Psoas muscle (tissue), 8 donors: ENCODE data around the gene CAMK2B. TPM values are rescaled to one million over a fixed set of nuclear protein-coding genes. Genes with fewer than 3 reads are reported as not detected.

Experiments
- ATAC-seq, 4 donors: fragments of 200-7000 bp; cut with Tn5 transposase; one replicate each; pipeline ENCODE4 v1.9.1; 2020; ENCODE audit warnings: moderate library complexity in 3 of 4, mild to moderate bottlenecking in 2 of 4
- DNase-seq, 2 donors: peaks; one replicate each; pipeline ENCODE4 v3.0.0-alpha.2; 2020
- H3K27ac ChIP-seq: fragments of 200-600 bp; one replicate; pipeline ENCODE4 v1.8.0; 2022
- H3K27me3 ChIP-seq, 3 donors: fragments of 200-600 bp in 1 of 3; one replicate each; pipeline versions ENCODE4 v1.6.1 to v1.8.0; 2013 to 2022; ENCODE audit warnings: low read length in 2 of 3, mild to moderate bottlenecking in 2 of 3, moderate library complexity in 1 of 3; ENCODE audit not compliant: insufficient read depth in 3 of 3
- H3K36me3 ChIP-seq, 2 donors: fragments of 200-600 bp in 1 of 2; one replicate each; pipeline versions ENCODE4 v1.6.1 to v1.8.0; 2013 to 2022; ENCODE audit warnings: low read depth in 1 of 2, mild to moderate bottlenecking in 1 of 2, moderate library complexity in 1 of 2; ENCODE audit not compliant: insufficient read depth in 1 of 2
- H3K4me1 ChIP-seq: fragments of 200-600 bp; one replicate; pipeline ENCODE4 v1.8.0; 2022
- H3K4me3 ChIP-seq: fragments of 200-600 bp; one replicate; pipeline ENCODE4 v1.8.0; 2022; ENCODE audit warnings: mild to moderate bottlenecking
- H3K9me3 ChIP-seq: fragments of 200-600 bp; one replicate; pipeline ENCODE4 v1.8.0; 2022
- WGBS, 3 donors: extraction: QIAGEN DNeasy Blood & Tissue Kit; methylation state at CpG; one replicate each; pipeline versions ENCODE4 v1.1.6 to v1.1.7; 2013; 5-methylcytosine and 5-hydroxymethylcytosine counted together
- intact Hi-C, 2 donors: fragments of 100-400 bp; cut with DNase I; formaldehyde crosslinking; loops; one replicate each; pipeline versions ENCODE4 v1.11.0 to v1.14.2; 2022
- polyA plus RNA-seq, 3 donors: library from polyadenylated mRNA; stranded (reverse); fragments of 200-250 nt; gene quantifications; one replicate each; pipeline ENCODE4 v1.2.3, GENCODE V29; 2013
- total RNA-seq, 4 donors: library from RNA; stranded (reverse); fragmentation: NEBNext Ultra II Directional in 2 of 4; extraction: Animal tissue kit (Norgen Biotek cat#: 25700) in 2 of 4; gene quantifications; one replicate each; pipeline versions ENCODE4 v1.2.1 to v1.2.4, GENCODE V29; 2021 to 2023
- TF ChIP-seq, protein P1 (sequence below): fragments of 200-600 bp; IDR thresholded peaks from one replicate; pipeline ENCODE4 v1.8.0; 2022; ENCODE audit warnings: antibody characterized with exemption
- donor health status: healthy with polysubstance abuse.
- donor health status: DM: no; HTN: no; CAD: no; lungs with moderate emphysema.
- donor health status: Bipolar disorder and iron deficiency.
- donor health status: healthy.
- donor health status: DM: yes; HTN: yes; CAD: no.
- donor health status: DM: no; HTN: no; CAD: no.
- donor health status: DM: no; HTN: no; CAD: no.
- donor health status: DM: yes; HTN: yes; CAD: no.

CAMK2B gene
- total and polyA plus RNA-seq, 7 donors: 14.5 to 81.4 (median 50.0) TPM

DNA sequence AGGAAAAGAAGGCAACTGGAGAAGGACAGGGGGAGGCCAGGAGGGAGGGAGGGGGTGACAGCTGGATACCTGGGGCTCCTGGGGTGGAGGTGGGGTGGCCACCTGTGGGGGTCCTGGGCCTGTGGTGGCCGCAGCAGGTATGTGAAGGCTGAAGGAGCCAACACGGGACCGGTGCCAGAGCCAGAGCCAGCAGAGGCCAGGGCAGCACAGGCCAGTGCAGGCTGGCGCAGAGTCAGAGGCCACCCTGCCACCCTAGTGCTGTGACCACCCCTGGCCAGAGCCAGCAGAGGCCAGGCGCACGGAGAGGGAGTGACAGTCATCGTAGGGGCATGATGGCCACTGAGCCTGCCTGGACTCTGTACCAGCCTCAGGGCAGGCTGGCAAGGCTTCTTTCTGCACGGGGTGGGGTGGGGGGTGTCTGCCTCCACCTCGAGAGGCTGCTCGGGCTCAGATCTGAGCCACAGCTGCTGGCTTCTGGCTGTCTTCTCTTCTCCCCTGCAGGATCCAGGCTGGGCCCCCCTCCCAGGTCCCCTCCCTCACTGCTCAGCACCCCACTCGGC, 95.8 kb downstream of the CAMK2B start:
- peaks cover 0 to 8% of the 10 kb centered on the region in 2 donors for H3K36me3 ChIP-seq
- intact Hi-C loops: no loop called here
- no peak overlapping the region for H3K4me3 ChIP-seq
- 58 to 74% (median 65%) methylated on average over 8 to 11 of the region's 11 CpGs for WGBS, 3 donors
- peaks cover 8% of the 10 kb centered on the region for H3K4me1 ChIP-seq
- no peaks in the 10 kb centered on the region for H3K9me3 ChIP-seq
- DNase-seq (peak in 1 of 2 donors; percentile 46), ATAC-seq (no peak)
- no peak overlapping the region for H3K27ac ChIP-seq
- H3K27me3 ChIP-seq: peaks cover 0 to 1% (median 0%) of the 10 kb centered on the region in 3 donors
- TF ChIP-seq, protein P1, sequence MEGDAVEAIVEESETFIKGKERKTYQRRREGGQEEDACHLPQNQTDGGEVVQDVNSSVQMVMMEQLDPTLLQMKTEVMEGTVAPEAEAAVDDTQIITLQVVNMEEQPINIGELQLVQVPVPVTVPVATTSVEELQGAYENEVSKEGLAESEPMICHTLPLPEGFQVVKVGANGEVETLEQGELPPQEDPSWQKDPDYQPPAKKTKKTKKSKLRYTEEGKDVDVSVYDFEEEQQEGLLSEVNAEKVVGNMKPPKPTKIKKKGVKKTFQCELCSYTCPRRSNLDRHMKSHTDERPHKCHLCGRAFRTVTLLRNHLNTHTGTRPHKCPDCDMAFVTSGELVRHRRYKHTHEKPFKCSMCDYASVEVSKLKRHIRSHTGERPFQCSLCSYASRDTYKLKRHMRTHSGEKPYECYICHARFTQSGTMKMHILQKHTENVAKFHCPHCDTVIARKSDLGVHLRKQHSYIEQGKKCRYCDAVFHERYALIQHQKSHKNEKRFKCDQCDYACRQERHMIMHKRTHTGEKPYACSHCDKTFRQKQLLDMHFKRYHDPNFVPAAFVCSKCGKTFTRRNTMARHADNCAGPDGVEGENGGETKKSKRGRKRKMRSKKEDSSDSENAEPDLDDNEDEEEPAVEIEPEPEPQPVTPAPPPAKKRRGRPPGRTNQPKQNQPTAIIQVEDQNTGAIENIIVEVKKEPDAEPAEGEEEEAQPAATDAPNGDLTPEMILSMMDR: no peak

DNA sequence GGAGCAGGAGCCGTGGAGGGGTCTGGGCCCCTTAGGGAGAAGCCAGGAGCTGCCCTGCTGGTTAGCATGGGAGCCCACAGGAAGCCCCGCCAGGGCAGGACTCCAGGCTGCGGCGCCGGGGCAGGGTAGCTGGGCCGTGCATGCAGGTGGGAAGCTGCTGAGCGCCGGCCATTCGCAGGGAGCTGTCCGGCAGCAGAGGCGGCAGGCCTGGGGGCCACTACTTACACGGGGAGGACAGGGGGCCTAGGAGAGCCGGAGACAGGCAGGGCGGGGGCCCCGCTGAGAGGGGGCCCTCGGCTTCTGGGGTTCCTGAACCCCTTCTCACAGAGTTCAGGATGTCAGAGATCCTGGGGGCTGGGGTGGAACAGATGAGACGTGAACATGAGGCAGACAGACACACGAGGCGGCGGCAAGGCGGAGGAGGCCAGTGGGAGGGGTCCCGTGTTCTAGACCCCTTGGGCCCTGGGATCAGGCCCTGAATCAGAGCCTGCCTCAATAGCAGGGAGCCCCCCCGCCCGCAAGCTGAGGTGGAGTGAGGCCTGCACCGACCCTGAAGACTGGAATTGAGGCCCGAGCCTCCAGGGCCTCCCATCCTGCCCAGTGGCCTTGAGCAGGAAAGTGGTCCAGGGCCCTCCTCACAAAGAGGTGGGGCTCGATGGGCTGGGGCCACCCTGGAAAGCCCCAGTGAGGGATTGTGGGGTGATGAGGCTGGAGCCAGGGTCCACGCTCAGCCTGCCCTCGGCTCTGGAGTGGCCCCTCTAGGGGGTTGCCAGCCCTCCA, 96.6 kb downstream of the CAMK2B start:
- TF ChIP-seq, protein P1: no peak
- WGBS, 3 donors: 79 to 85% (median 82%) methylated on average over 28 to 29 of the region's 29 CpGs
- Histone ChIP-seq H3K27ac (no peak overlapping the region), H3K36me3 (peaks cover 0 to 4% of the 10 kb centered on the region in 2 donors), H3K4me3 (no peak overlapping the region), H3K4me1 (peaks cover 8% of the 10 kb centered on the region), H3K27me3 (peaks cover 0 to 1% (median 0%) of the 10 kb centered on the region in 3 donors), H3K9me3 (no peaks in the 10 kb centered on the region)
- ATAC-seq (no peak), DNase-seq (no peak)
- intact Hi-C loops: no loop called here

DNA sequence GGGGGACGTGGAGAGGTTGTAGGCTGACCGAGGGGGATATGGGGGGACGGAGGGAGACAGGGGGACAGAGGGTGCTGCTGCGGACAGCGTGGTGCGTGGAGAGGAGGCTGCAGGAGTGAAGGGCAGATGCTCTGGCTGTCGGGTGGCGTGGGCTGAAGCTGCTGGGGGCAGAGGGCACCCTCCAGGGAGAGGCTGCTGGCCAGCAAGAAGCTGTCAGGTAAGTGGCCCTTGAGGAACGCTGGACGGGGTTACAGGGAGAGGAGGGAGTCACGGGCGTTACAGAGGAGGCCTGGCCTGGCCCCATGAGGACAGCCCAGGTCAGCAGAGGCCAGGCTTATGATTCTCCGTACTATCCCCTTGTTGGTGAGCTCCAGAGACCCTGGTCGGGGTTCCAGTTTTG, 97.5 kb downstream of the CAMK2B start:
- Histone ChIP-seq H3K4me1 (peaks cover 8% of the 10 kb centered on the region), H3K9me3 (no peaks in the 10 kb centered on the region), H3K36me3 (peaks cover 0 to 3% of the 10 kb centered on the region in 2 donors), H3K27me3 (peaks cover 0 to 1% (median 0%) of the 10 kb centered on the region in 3 donors), H3K27ac (no peak overlapping the region), H3K4me3 (no peak overlapping the region)
- DNase-seq (no peak), ATAC-seq (no peak)
- TF ChIP-seq, protein P1: no peak
- intact Hi-C loops: no loop called here
- 71 to 89% (median 82%) methylated on average over 10 to 14 of the region's 14 CpGs for WGBS, 3 donors

DNA sequence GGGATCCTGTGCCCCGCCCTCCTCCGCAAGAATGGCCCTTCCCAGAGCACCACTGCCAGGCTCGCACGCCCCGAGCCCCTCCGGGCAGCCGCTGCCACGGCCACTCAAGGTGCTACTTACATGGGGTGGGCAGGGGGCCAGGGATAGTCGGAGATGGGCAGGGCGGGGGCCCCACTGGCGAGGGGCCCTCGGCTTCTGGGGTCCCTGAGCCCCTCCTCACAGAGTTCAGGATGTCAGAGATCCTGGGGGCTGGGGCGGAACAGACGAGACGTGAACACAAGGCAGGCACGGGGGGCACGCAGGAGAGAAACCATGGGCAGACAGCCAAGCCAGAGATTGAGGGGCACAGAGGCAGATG, 99.0 kb downstream of the CAMK2B start:
- ATAC-seq (peak in 1 of 4 donors; percentile 9), DNase-seq (peak; percentile 14 to 52)
- Histone ChIP-seq H3K4me1 (peaks cover 8% of the 10 kb centered on the region), H3K9me3 (no peaks in the 10 kb centered on the region), H3K4me3 (no peak overlapping the region), H3K27me3 (peaks cover 0 to 1% (median 0%) of the 10 kb centered on the region in 3 donors), H3K36me3 (peaks cover 0 to 3% of the 10 kb centered on the region in 2 donors), H3K27ac (peak overlapping the region; percentile 68)
- intact Hi-C loops: no loop called here
- 43 to 65% (median 48%) methylated on average over 17 of the region's 17 CpGs for WGBS, 3 donors
- TF ChIP-seq, protein P1: no peak
